Activated CD4-positive, alpha-beta memory T cell treated with anti-CD3 and anti-CD28 coated beads for 36 hours (primary cell): ENCODE data around the gene RIPOR2. TPM values are rescaled to one million over a fixed set of nuclear protein-coding genes. Genes with fewer than 3 reads are reported as not detected.
"Not testable (repeated sequence)": the region's sequence is repeated elsewhere in the genome, so short reads cannot be mapped to it uniquely, and the experiment has no call there.

Source experiments
- CTCF ChIA-PET: fragments of 350-600 bp; sonication (Branson Sonifier 250); formaldehyde crosslinking; loops from one replicate; lab custom pipeline; 2021; ENCODE audit warnings: antibody characterized with exemption, inconsistent platforms; lab: Charles Lee
- POLR2A ChIA-PET: fragments of 350-600 bp; sonication (Branson Sonifier 250); formaldehyde crosslinking; loops from one replicate; lab custom pipeline; 2021; ENCODE audit warnings: antibody characterized with exemption; lab: Charles Lee
- DNase-seq: peaks from one replicate; pipeline ENCODE4 v3.0.0-alpha.2; 2020
- H3K27ac Mint-ChIP-seq: one replicate; pipeline ENCODE4 v1.8.0; 2021; ENCODE audit warnings: mixed read lengths
- H3K27me3 Mint-ChIP-seq: one replicate; pipeline ENCODE4 v1.8.0; 2021; ENCODE audit warnings: mixed read lengths
- H3K36me3 Mint-ChIP-seq: one replicate; pipeline ENCODE4 v1.8.0; 2021; ENCODE audit warnings: mixed read lengths
- H3K4me1 Mint-ChIP-seq: one replicate; pipeline ENCODE4 v1.8.0; 2021; ENCODE audit warnings: low read depth, mixed read lengths
- H3K4me3 Mint-ChIP-seq: one replicate; pipeline ENCODE4 v1.8.0; 2021; ENCODE audit warnings: mild to moderate bottlenecking, mixed read lengths
- H3K9me3 Mint-ChIP-seq: one replicate; pipeline ENCODE4 v1.8.0; 2021; ENCODE audit warnings: mixed read lengths
- intact Hi-C: fragments of 100-400 bp; cut with micrococcal nuclease; formaldehyde crosslinking; loops from one replicate; pipeline ENCODE4 v1.15.1; 2023
- total RNA-seq, 2 experiments: library from RNA; stranded (reverse); gene quantifications; one replicate each; pipeline ENCODE4 v1.2.3, GENCODE V29; 2021

Gene RIPOR2
- total RNA-seq, 2 experiments from 2014 or later, result 64.5 to 68.7 TPM

- POLR2A ChIA-PET, result no interaction called here
- peaks cover 29% of the 10 kb centered on the region for H3K4me1 Mint-ChIP-seq
- no peak for DNase-seq
- peak overlapping the region; percentile 45 for H3K4me3 Mint-ChIP-seq
- H3K36me3 Mint-ChIP-seq, result peaks cover 45% of the 10 kb centered on the region
- no peaks in the 10 kb centered on the region for H3K27me3 Mint-ChIP-seq
- intact Hi-C loops, result loop anchor here (5.0 kb wide), 1 partner anchor 55 kb away; no protein-coding TSS in a partner anchor
- H3K9me3 Mint-ChIP-seq, result no peaks in the 10 kb centered on the region
- H3K27ac Mint-ChIP-seq, result no peak overlapping the region
- CTCF ChIA-PET, result interaction anchor here (0.8 kb wide), 1 partner anchor 196 kb away, joined by 3 read pairs; no protein-coding TSS in a partner anchor
These were observed 158.5 kb downstream of the RIPOR2 start for GRCh38 chr6:24777227-24777626.

GRCh38 chr6:24775520-24776058 lies 160.2 kb downstream of the RIPOR2 start:
- intact Hi-C loops, result loop anchor here (1.0 to 5.0 kb wide), 7 partner anchors 32 to 295 kb away; partner anchors contain the start of genes ACOT13 and TDP2
- peaks cover 33% of the 10 kb centered on the region for H3K36me3 Mint-ChIP-seq
- POLR2A ChIA-PET, result interaction anchor here (0.8 to 2.6 kb wide), 15 partner anchors 8 to 260 kb away, joined by 3 to 24 read pairs (median 3); partner anchors contain the start of gene C6orf62

GRCh38 chr6:24774696-24775519 lies 160.9 kb downstream of the RIPOR2 start, which contains the start of gene GMNN:
TSS of gene GMNN (plus strand) at chr6:24774937. CDS start at chr6:24777247, 2,310 bp downstream.
- Mint-ChIP-seq H3K27me3 (no peaks in the 10 kb centered on the region), H3K4me1 (peaks cover 27% of the 10 kb centered on the region), H3K36me3 (peaks cover 28% of the 10 kb centered on the region), H3K27ac (peak within 1 kb of the TSS; percentile 100), H3K9me3 (no peaks in the 10 kb centered on the region), H3K4me3 (peak within 1 kb of the TSS; percentile 99)
- peak; percentile 98 for DNase-seq
- CTCF ChIA-PET, result interaction anchor here (0.8 to 3.8 kb wide), 9 partner anchors 11 to 280 kb away, joined by 3 to 19 read pairs (median 6); partner anchors contain the start of gene ALDH5A1
- intact Hi-C loops, result loop anchor here (1.0 to 5.0 kb wide), 7 partner anchors 32 to 295 kb away; partner anchors contain the start of genes ACOT13 and TDP2
- POLR2A ChIA-PET, result interaction anchor here (0.9 to 2.6 kb wide), 14 partner anchors 9 to 261 kb away, joined by 3 to 24 read pairs (median 3); partner anchors contain the start of gene C6orf62

More at GRCh38 chr6:24775520-24776058, 160.2 kb downstream of the RIPOR2 start:
- DNase-seq, result peak; percentile 65
- no peaks in the 10 kb centered on the region for H3K27me3 Mint-ChIP-seq
- peak overlapping the region; percentile 100 for H3K27ac Mint-ChIP-seq
- H3K9me3 Mint-ChIP-seq, result no peaks in the 10 kb centered on the region
- CTCF ChIA-PET, result interaction anchor here (0.6 to 1.9 kb wide), 8 partner anchors 10 to 280 kb away, joined by 3 to 8 read pairs (median 6); partner anchors contain the start of gene ALDH5A1
- H3K4me1 Mint-ChIP-seq, result peaks cover 29% of the 10 kb centered on the region
- peak overlapping the region; percentile 99 for H3K4me3 Mint-ChIP-seq

- Mint-ChIP-seq H3K27ac (no peak overlapping the region), H3K4me3 (no peak overlapping the region), H3K4me1 (peaks cover 2% of the 10 kb centered on the region), H3K9me3 (no peaks in the 10 kb centered on the region), H3K36me3 (no peaks in the 10 kb centered on the region), H3K27me3 (no peaks in the 10 kb centered on the region)
- CTCF ChIA-PET, result interaction anchor here (1.1 to 7.1 kb wide), 4 partner anchors 50 to 250 kb away, joined by 3 to 117 read pairs (median 8); partner anchors contain the start of gene C6orf62
- no peak for DNase-seq
- intact Hi-C loops, result loop anchor here (5.0 to 10.0 kb wide), 2 partner anchors 336 to 484 kb away; no protein-coding TSS in a partner anchor
- POLR2A ChIA-PET, result interaction anchor here (0.6 kb wide), 1 partner anchor 335 kb away, joined by 3 read pairs; no protein-coding TSS in a partner anchor
These were observed 167.4 kb downstream of the RIPOR2 start for GRCh38 chr6:24768361-24768760.

- Mint-ChIP-seq H3K9me3 (no peaks in the 10 kb centered on the region), H3K27ac (no peak overlapping the region), H3K36me3 (no peaks in the 10 kb centered on the region), H3K27me3 (no peaks in the 10 kb centered on the region), H3K4me3 (no peak overlapping the region), H3K4me1 (peaks cover 4% of the 10 kb centered on the region)
- intact Hi-C loops, result loop anchor here (1.0 to 10.0 kb wide), 5 partner anchors 48 to 482 kb away; partner anchors contain the start of gene C6orf62
- ChIA-PET CTCF (interaction anchor here (0.7 to 7.1 kb wide), 14 partner anchors 24 to 484 kb away, joined by 3 to 117 read pairs (median 4); partner anchors contain the start of genes ACOT13, C6orf62 and TDP2), POLR2A (interaction anchor here (0.7 kb wide), 1 partner anchor 66 kb away, joined by 6 read pairs; no protein-coding TSS in a partner anchor)
- no peak for DNase-seq
These were observed 168.9 kb downstream of the RIPOR2 start for GRCh38 chr6:24766680-24767462.

GRCh38 chr6:24765968-24766367 lies 169.8 kb downstream of the RIPOR2 start:
- CTCF ChIA-PET, result interaction anchor here (0.7 to 7.1 kb wide), 10 partner anchors 52 to 483 kb away, joined by 3 to 117 read pairs (median 3); partner anchors contain the start of genes ACOT13 and TDP2
- DNase-seq, POLR2A ChIA-PET, H3K4me1 Mint-ChIP-seq, H3K36me3 Mint-ChIP-seq, H3K4me3 Mint-ChIP-seq, H3K27me3 Mint-ChIP-seq, H3K9me3 Mint-ChIP-seq, H3K27ac Mint-ChIP-seq: not testable (repeated sequence)
- intact Hi-C loops, result loop anchor here (1.0 to 10.0 kb wide), 5 partner anchors 47 to 481 kb away; partner anchors contain the start of gene C6orf62

GRCh38 chr6:24764833-24765828 lies 170.6 kb downstream of the RIPOR2 start:
- H3K27ac Mint-ChIP-seq, H3K4me1 Mint-ChIP-seq, H3K27me3 Mint-ChIP-seq, H3K9me3 Mint-ChIP-seq, H3K4me3 Mint-ChIP-seq, H3K36me3 Mint-ChIP-seq, POLR2A ChIA-PET, DNase-seq: not testable (repeated sequence)
- intact Hi-C loops, result loop anchor here (5.0 to 10.0 kb wide), 2 partner anchors 333 to 480 kb away; no protein-coding TSS in a partner anchor
- CTCF ChIA-PET, result interaction anchor here (0.6 to 7.1 kb wide), 9 partner anchors 51 to 482 kb away, joined by 3 to 117 read pairs (median 3); partner anchors contain the start of genes ACOT13 and TDP2

GRCh38 chr6:24763578-24763977 lies 172.2 kb downstream of the RIPOR2 start:
- no peak overlapping the region for H3K27ac Mint-ChIP-seq
- H3K27me3 Mint-ChIP-seq, result no peaks in the 10 kb centered on the region
- no peaks in the 10 kb centered on the region for H3K9me3 Mint-ChIP-seq
- peaks cover 5% of the 10 kb centered on the region for H3K4me1 Mint-ChIP-seq
- no peak for DNase-seq
- POLR2A ChIA-PET, result no interaction called here
- no peak overlapping the region for H3K4me3 Mint-ChIP-seq
- H3K36me3 Mint-ChIP-seq, result no peaks in the 10 kb centered on the region
- intact Hi-C loops, result loop anchor here (10.0 kb wide), 1 partner anchor 479 kb away; no protein-coding TSS in a partner anchor
- CTCF ChIA-PET, result interaction anchor here (7.1 kb wide), 1 partner anchor 181 kb away, joined by 117 read pairs; no protein-coding TSS in a partner anchor

- Mint-ChIP-seq H3K4me3 (no peak overlapping the region), H3K36me3 (no peaks in the 10 kb centered on the region), H3K4me1 (peaks cover 5% of the 10 kb centered on the region), H3K9me3 (no peaks in the 10 kb centered on the region), H3K27me3 (no peaks in the 10 kb centered on the region), H3K27ac (no peak overlapping the region)
- no peak for DNase-seq
- POLR2A ChIA-PET, result no interaction called here
- intact Hi-C loops, result loop anchor here (10.0 kb wide), 1 partner anchor 477 kb away; no protein-coding TSS in a partner anchor
- CTCF ChIA-PET, result interaction anchor here (1.2 to 1.4 kb wide), 2 partner anchors 178 to 181 kb away, joined by 3 to 4 read pairs; no protein-coding TSS in a partner anchor
These were observed 173.9 kb downstream of the RIPOR2 start for GRCh38 chr6:24761851-24762250.
